ENCODE results near the gene TRPV4.

TRPV4 gene

DNA sequence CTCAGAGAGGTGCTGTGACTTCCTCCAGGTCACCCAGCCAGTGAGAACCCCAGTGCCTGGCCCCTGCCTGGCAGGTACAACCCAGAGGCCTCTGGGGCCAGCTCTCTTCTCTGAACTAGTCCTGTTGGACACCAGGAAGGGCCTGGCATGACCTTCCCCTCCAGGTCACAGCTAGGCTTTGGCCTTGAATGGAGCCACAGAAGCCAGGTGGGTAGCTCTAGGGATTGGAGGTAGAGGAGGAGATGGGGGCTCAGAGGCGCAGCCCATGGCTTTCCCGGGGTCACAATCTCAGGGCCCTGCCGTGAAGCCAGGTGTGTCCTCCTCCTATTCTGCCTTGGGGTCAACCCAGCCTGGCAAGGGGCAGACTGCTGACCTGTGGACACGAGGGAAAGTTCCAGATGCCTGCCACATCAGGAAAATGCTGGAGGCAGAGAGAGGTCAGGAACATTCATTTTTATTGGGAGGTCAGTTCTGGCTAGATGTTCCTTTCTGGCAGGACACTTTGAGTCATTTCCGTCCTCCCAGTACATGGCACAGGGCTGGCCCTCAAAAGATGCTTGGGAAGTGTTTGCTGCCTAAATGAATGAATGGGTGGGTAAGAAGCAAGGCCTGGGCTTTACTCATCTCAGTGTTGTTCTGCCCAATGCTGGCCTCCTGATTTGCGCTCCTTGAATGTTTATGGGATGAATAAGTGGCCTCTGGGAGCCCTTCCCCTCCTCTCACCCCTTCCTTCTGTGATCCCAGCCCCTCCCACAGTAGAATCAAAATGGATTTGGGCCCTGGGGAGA lies 94.1 kb downstream of the TRPV4 start:
- no peak for DNase-seq

DNA sequence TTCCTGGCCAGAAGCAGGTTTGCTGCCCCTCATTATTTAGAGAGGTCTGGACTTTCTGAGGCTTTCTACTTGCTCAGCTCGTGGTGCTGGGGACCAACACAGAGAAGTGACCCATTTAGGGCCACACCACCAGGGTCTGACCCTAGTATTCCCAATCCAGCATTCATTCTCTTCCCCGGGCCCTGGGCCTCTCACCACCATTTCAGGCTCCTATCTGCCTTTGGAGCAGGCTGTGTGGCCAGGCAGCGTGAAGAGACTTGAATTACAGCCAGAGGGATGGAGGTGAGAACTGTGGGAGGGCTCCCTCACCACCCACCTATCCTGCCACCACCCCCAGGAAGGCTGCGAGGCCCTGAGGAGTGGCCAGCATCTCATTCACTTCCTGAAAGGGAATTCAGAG lies 95.0 kb downstream of the TRPV4 start:
- no peak for DNase-seq

DNA sequence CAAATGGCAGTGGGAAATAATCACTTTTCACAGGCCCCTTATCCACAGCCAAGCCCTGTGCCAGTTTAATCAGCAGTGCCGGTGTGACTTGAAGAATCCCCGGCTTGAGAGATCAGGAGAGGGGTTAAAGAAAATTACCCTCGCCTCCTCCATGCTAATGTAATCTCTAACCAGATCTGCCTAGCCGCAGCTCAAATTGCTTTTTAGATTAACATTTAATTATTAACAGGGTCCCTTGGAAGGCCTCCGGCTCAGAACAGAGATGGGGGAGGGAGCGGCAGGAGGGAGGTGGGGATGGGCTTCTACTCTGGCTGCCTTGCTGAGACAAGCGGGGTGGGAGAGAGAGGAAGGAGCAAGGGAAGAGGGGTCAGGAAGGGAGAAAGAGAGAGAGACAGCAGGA lies 95.6 kb downstream of the TRPV4 start:
- DNase-seq, result no peak

DNA sequence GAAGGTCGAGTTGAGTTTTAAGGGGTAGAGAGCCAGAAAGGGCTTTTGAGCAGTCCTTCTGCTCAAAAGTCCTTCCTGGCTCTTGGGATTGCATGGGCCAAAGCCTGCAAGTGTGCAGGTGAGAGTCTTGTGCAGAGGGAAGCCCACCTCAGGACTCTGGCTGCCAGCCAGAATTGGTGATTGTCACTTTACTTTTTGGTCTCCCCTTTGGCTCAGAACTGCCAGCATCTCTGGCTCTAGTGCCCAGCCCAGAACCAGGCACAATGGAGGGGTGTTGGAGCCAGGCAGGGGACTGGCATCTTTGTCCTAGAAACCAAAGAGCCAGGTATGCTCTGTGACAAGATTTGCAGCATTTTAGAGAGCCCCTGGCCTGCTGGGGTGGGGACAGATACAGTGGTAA lies 96.1 kb downstream of the TRPV4 start:
- DNase-seq, result no peak

DNA sequence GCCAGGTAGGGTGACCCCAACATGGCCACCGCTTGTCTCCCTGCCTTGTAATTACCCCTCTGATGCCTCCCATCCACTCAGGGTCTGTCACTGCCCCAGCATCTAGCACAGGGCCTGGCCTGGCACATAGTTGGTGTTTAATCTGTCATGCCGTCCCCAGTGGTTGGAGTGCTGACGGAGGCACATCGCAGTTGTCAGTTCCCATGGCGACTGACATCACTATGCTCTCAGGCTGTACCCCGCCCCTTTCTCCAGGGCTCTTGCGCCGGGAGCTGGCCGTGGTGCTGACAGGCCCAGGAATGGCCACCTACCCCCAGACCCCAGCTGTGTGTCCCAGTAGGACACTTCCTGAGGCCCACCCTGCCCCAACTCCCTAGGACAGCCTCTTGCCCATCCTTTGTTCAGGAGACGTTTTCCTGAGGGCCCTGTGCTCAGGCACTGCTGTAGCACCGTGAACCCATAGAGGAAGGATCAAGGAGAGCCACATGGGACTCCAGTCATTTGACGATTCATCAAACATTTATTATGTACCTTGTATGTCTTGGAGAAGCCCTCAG lies 96.6 kb downstream of the TRPV4 start:
- no peak for DNase-seq

DNA sequence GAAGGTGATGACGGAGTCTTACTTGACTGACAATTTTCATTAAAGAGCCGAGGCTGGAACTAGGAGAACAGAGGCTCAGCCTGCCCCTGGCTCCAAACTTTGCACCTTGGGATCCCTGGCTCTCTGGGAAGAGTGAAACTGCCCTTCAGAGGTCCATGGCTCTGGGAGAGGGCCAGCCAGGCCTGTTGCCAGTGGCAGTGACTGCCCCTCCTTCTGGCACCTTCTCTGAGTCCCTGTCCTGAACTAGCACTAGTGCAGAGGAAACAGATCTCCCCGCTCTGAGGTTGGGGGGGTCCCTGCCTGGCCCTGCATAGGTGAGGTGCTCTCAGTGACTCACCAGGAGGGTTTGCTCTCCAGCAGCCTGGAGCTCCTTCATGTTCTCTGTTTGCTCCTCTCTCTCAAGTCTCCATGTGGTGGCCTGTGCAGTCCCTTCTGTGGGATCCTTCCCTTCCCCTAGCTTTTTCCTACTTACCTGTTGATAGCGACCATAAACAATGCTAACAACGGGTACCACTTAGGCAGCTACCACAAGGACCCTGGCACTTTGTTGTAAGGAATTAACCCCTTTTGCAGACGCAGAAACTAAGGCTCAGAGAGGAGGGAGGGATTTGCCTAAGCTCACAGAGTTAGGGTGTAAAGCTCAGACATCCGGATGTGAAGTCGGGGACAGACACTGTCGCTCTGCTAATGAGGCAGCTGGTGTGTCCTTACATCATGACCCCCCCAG lies 97.2 kb downstream of the TRPV4 start:
- no peak for DNase-seq

DNA sequence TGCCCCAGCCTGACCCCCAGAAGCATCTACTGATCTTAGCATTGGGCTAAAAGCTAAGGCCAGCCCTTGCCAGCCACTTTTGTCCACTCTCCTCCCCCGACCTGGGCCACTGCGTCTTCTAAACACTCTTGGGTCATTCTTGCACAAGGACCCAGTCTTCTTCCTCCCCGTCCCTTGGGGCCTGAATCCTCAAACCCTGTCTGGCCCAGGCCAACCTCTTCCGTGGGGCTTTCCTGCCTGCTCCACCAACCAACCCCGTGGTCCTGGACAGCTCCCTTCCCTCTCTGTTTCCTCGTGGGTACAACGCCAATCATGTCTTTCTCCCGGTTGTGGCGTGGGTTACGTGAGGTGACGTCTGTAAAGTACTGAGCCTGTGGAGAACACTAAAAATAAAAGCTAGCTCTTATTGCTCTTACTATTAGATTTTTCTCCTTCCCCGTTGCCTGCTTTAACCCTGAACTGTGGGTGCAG lies 98.1 kb downstream of the TRPV4 start:
- no peak for DNase-seq

DNA sequence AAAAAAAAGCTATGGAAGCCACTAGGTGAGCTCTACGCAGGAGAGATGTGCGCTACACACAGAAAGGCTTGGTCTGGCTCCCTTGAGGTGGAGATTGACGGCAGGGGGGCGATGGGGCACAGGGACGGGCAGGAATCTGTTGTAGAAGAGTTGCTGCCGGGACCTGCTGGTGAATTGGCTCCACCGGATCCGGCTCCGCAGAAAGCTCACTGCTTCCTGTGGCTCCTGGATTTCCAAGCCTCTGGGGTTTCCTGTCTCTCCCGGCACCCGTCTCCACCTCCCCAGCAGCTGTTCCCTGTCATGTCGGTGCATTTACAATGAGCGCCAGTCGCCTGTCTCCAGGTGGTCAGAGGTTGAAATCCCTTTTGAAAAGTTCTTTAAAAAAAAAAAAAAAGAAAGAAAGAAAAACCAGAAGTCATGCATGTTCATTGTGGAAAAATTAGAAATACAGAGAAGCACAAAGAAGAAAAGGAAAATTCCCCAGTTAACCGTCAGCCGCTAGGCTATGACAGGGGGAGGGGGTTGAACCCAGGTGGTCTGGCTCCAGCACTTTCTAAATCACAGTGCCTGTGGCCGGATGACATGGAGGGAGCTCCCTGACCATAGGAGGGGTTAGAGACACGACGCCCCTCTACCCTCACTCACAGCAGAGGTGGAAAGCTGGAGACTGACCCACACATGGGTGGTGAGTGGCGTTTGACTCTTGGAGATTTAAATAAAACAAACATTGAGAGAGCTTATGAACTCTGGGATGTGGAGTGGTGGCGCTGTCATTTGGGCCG lies 98.8 kb downstream of the TRPV4 start:
- DNase-seq, result no peak
